Suprapubic skin (tissue), 4 donors: ENCODE results near the gene SPECC1L.

Experiments
- CTCF ChIP-seq, 2 donors: fragments of 200-600 bp in 1 of 2; fragments of 450-650 bp in 1 of 2; sonication (generic) in 1 of 2; IDR thresholded peaks; one replicate each; pipeline ENCODE4 v1.5.1; 2016 to 2019; ENCODE audit warnings: antibody characterized with exemption in 2 of 2, mild to moderate bottlenecking in 1 of 2, moderate library complexity in 1 of 2
- EP300 ChIP-seq: sonication (generic); formaldehyde crosslinking; IDR thresholded peaks from one replicate; pipeline ENCODE4 v1.6.1; 2017; ENCODE audit warnings: antibody characterized with exemption
- POLR2A ChIP-seq, 2 donors: fragments of 450-650 bp; IDR thresholded peaks; one replicate each; pipeline ENCODE4 v1.6.1; 2017; ENCODE audit warnings: antibody characterized with exemption in 2 of 2, mild to moderate bottlenecking in 2 of 2, moderate library complexity in 2 of 2
- POLR2AphosphoS5 ChIP-seq, 3 donors: sonication (generic); formaldehyde crosslinking; IDR thresholded peaks; one replicate each; pipeline ENCODE4 v1.6.1; 2017; ENCODE audit warnings: antibody characterized with exemption in 3 of 3

- TF ChIP-seq POLR2A (IDR thresholded peaks at IDR 0.05) (no peak), CTCF (IDR thresholded peaks at IDR 0.05) (no peak), EP300 (no peak), POLR2AphosphoS5 (IDR thresholded peaks at IDR 0.05) (no peak)
Observed at GRCh38 chr22:24417901-24418641, 147.4 kb downstream of the SPECC1L start.
